Epithelial cell of proximal tubule (primary cell): ENCODE data around the gene MORN1. TPM values are rescaled to one million over a fixed set of nuclear protein-coding genes. Genes with fewer than 3 reads are reported as not detected.
A peak's percentile ranks its signal among the peaks of the same experiment; 100 is the strongest.

Experiments used
- DNase-seq: peaks from one replicate; pipeline ENCODE4 v3.0.0-alpha.2; 2011; ENCODE audit warnings: low read depth
- H3K4me3 ChIP-seq: 2 replicates; pipeline ENCODE4 v1.5.1; 2011; ENCODE audit warnings: low read depth, mild to moderate bottlenecking, low read length
- CTCF ChIP-seq: conservative IDR thresholded peaks from 2 replicates; pipeline ENCODE4 v1.5.1; 2012; ENCODE audit warnings: low read depth, mild to moderate bottlenecking, low read length
- total RNA-seq: library from RNA; depleted of rRNA; stranded (reverse); fragments of >200 nt; gene quantifications from 2 replicates; pipeline ENCODE4 v1.2.3, GENCODE V29; 2015

Gene MORN1
- total RNA-seq, 1 donor from 2014 or later, result 8.1 TPM

DNA sequence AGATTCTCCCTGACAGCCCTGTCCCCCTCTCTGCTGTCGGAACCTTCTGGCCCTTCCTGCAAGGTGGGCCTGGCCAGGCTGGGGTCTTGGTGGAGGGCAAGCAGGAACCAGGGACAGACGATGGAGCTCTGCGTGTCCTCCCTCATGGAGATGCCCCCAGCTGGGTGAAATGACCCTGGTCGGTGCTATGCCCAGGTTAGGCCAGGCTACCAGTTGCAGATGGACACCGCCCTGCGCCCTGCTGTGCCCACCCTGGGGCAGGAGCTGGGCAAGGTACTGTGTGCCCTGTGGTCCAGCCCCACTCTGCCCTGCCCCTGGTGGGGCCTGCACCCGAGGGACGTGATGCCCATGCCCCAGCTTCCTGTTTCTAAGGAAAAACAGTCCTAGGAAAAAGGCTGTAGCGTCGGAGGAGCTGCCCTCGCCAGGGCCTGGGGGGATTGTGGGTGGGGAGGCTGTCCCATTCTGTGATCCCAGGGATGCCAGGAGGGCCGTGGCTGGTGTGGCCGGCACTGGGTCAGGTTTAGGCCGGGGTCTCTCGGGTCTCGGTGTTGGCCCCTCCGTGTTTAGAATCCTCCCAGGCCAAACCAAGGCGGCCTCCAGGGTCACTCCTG is 77.6 kb downstream of the MORN1 start:
- TF ChIP-seq CTCF, result no peak
- no peak for DNase-seq
- H3K4me3 ChIP-seq, result peak overlapping the region; percentile 55

GRCh38 chr1:2312515-2313301 is 78.6 kb downstream of the MORN1 start:
- TF ChIP-seq CTCF, result no peak
- no peak for DNase-seq
- H3K4me3 ChIP-seq, result no peak overlapping the region

- no peak overlapping the region for H3K4me3 ChIP-seq
- no peak for TF ChIP-seq CTCF
- no peak for DNase-seq
These were observed 79.2 kb downstream of the MORN1 start for GRCh38 chr1:2312160-2312514.

- no peak for DNase-seq
- TF ChIP-seq CTCF, result peak; percentile 33
- H3K4me3 ChIP-seq, result no peak overlapping the region
These were observed 79.9 kb downstream of the MORN1 start for GRCh38 chr1:2311184-2312032.

- DNase-seq, result no peak
- TF ChIP-seq CTCF, result no peak
These were observed 80.8 kb downstream of the MORN1 start for GRCh38 chr1:2310332-2311183.

GRCh38 chr1:2308844-2309243 is 82.5 kb downstream of the MORN1 start:
- no peak overlapping the region for H3K4me3 ChIP-seq
- no peak for DNase-seq
- TF ChIP-seq CTCF, result no peak

More at GRCh38 chr1:2310332-2311183, 80.8 kb downstream of the MORN1 start:
- no peak overlapping the region for H3K4me3 ChIP-seq
